GM19351 (cell line): ENCODE measurements around the gene ICAM5.

Source experiments
- ATAC-seq: cut with Tn5 transposase; IDR thresholded peaks from one replicate; pipeline ENCODE4 v1.9.1; 2021; ENCODE audit warnings: mild to moderate bottlenecking, moderate library complexity; ENCODE audit not compliant: unreplicated experiment

Gene ICAM5

DNA sequence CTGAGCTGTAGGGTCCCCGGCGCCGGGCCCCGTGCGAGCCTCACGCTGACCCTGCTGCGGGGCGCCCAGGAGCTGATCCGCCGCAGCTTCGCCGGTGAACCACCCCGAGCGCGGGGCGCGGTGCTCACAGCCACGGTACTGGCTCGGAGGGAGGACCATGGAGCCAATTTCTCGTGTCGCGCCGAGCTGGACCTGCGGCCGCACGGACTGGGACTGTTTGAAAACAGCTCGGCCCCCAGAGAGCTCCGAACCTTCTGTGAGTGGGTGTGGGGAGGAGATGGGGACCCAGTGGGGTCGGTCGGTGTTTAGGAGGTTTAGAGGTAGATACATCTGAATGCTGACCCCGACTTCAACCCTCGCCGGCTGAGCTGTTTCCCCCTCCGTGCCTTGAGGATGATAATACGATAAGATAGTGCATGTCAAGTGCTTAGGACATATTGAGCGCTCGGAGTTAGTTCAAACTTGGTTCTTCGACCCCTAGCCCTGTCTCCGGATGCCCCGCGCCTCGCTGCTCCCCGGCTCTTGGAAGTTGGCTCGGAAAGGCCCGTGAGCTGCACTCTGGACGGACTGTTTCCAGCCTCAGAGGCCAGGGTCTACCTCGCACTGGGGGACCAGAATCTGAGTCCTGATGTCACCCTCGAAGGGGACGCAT lies 1.9 kb downstream of the ICAM5 start:
- no peak for ATAC-seq

DNA sequence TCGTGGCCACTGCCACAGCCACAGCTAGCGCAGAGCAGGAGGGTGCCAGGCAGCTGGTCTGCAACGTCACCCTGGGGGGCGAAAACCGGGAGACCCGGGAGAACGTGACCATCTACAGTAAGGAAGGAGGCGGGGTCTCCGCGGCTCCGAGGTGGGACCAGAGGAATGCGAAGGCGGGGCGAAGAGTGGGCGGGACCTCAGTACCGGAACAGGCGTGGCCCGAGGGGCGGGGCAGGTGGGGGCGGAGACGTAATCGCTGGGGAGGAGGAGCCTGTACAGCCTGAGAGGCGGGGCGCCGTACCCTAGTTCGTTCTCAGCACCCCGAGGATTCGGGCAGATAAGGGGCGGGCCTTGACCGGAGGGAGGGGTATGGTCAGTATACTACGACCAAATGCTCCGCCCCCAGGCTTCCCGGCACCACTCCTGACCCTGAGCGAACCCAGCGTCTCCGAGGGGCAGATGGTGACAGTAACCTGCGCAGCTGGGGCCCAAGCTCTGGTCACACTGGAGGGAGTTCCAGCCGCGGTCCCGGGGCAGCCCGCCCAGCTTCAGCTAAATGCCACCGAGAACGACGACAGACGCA lies 2.5 kb downstream of the ICAM5 start:
- peak; percentile 60 for ATAC-seq

DNA sequence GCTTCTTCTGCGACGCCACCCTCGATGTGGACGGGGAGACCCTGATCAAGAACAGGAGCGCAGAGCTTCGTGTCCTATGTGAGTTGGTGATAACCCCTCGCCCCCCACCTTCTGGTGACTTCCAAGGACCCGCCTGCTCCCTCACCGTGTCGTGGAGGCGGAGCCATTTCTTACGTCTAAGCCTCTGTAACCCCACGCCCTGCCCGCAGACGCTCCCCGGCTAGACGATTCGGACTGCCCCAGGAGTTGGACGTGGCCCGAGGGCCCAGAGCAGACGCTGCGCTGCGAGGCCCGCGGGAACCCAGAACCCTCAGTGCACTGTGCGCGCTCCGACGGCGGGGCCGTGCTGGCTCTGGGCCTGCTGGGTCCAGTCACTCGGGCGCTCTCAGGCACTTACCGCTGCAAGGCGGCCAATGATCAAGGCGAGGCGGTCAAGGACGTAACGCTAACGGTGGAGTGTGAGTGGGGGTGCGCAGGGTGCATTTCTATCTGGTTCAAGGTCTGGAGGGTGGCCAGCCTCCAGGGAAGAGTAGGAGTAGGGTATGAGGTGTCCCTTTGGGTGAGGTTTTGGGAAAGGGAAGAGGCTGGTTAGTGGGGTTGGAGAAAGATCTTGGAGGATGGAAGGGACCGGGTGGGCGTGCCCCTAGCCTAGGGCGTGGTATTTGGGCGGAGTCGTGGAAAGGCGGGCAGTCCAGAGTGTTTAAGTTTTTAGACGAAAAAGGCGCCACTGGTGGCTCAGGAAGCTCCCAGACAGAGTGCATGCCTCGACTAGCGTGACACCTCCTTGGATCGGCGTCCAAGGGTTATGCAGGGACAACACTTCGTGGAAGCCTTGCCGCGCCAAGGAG lies 3.3 kb downstream of the ICAM5 start:
- ATAC-seq, result no peak

DNA sequence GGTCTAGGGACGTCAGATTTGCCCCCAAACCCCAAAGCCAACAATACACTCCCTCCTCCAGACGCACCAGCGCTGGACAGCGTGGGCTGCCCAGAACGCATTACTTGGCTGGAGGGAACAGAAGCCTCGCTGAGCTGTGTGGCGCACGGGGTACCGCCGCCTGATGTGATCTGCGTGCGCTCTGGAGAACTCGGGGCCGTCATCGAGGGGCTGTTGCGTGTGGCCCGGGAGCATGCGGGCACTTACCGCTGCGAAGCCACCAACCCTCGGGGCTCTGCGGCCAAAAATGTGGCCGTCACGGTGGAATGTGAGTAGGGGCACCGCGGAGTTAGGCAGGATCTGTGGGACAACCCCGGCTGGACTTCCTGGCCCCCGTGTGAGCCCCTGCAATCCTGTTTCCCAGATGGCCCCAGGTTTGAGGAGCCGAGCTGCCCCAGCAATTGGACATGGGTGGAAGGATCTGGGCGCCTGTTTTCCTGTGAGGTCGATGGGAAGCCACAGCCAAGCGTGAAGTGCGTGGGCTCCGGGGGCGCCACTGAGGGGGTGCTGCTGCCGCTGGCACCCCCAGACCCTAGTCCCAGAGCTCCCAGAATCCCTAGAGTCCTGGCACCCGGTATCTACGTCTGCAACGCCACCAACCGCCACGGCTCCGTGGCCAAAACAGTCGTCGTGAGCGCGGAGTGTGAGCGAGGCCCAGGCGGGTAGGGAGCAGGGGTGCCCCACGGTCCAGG lies 4.0 kb downstream of the ICAM5 start:
- ATAC-seq, result no peak

DNA sequence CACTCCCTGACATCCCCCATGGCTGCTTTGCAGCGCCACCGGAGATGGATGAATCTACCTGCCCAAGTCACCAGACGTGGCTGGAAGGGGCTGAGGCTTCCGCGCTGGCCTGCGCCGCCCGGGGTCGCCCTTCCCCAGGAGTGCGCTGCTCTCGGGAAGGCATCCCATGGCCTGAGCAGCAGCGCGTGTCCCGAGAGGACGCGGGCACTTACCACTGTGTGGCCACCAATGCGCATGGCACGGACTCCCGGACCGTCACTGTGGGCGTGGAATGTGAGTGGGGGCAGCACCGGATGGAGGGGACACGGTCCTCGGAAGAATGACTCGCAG lies 4.6 kb downstream of the ICAM5 start:
- ATAC-seq, result no peak

DNA sequence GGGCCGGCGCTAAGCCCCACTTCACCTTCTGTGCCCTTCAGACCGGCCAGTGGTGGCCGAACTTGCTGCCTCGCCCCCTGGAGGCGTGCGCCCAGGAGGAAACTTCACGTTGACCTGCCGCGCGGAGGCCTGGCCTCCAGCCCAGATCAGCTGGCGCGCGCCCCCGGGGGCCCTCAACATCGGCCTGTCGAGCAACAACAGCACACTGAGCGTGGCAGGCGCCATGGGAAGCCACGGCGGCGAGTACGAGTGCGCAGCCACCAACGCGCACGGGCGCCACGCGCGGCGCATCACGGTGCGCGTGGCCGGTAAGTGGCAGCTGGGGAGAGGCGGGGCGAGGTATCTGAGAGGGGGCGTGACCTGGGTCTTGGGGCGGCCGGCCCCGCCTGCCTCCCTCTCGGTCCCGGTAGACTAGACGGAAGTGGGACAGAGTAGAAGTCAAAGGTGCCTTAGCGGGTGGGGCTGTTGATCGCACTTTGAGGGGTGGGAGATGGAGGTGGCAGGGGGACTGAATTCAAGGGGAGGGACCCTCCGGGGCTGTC lies 5.6 kb downstream of the ICAM5 start:
- ATAC-seq, result no peak

DNA sequence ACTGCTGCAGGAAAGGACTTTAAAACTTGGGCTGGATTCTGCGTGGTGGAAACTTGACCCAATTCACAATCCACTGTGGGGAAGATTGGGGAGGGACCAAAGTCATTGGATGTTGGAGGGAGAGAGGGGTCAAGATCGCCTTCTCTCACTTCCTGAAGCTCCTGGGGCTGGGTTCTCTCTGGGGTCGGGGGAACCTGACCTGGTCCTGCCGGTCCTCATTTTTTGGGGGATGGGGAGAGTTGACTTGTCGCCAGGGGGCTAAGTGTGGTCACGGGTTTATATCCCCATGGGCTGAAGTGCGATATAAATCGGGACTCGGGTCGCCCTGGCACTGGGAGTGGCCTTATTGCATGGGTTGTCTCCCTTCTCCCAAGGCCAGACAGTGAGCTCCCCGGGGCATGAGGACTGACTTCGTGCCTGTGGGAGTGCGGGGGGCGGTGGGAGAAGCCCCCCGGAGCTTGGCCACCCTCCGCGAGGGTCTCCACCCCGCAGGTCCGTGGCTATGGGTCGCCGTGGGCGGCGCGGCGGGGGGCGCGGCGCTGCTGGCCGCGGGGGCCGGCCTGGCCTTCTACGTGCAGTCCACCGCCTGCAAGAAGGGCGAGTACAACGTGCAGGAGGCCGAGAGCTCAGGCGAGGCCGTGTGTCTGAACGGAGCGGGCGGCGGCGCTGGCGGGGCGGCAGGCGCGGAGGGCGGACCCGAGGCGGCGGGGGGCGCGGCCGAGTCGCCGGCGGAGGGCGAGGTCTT lies 6.3 kb downstream of the ICAM5 start:
- ATAC-seq, result no peak

DNA sequence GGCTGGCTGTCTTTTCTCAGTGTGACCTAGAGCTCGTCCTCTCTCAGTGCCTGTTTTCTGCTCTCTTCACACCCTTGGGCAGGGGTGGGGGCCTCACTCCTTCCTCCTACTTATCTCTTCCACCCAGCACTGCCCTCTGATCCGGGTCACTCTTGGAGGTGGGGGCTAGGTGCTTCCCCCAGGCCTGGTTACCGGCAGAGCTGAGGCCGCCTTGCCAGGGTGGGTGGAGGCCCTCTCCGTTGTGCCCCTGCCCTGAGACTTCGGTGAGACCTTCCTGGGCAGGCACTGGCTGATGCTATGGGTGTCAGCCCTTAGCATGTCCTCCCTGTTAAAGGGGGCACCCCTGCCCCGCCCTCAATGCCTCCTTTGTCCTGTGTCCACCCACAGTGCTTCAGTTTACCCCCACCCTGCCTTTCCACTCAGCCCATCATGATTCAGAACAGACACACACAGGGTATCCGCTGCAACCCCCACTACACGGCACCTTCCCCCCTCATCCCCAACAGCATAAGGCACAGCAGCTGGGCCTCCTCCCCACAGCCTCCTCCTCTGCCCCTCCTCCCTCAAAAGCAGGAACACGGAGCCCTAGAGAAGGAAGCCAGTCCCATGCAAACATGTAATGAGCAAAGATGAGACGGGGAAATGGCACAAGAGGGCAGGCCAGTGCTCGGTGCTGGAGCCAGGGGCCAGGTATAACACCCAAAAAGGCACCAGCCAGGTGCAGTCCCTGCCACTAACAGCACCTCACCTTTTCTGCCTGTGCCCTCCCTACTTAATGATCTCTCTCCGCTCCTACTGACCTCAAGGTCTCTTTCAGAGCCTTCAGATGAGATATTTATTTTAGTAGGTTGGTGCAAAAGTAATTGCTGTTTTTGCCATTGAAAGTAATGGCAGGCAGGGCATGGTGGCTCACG lies 10.1 kb downstream of the ICAM5 start:
- no peak for ATAC-seq

DNA sequence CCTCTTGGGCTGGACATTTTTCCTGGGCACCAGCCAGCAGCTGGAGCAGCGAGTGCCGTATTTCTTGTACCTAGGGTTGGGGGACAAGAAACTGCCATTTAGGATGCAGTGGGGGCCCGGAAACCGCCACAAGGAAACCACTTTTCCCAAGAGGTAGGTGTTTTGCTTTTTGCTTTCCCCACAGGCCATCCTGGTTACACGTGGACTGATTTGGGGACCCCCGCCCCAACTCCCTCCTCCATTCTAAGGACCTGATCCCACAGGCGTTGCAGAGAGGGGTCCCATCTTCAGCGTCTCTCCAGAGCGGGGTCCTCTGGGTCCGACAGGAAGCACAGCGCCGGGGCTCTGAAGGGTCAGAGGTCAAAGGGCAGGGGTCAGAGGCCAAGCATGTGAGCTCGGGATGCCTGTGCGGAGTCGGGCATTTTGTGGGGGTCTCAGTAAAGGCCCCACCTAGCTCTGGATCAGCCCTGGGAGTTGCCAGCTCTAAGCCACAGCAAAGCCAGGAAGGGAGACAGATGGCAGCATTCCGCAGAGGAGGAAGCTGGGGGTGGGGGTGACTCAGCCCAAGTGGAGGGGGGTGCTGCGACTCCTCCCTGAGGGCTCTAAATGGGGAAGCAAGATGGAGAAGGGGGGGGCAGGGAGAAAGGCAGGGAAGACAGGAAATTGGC lies 15.5 kb downstream of the ICAM5 start:
- ATAC-seq, result no peak

DNA sequence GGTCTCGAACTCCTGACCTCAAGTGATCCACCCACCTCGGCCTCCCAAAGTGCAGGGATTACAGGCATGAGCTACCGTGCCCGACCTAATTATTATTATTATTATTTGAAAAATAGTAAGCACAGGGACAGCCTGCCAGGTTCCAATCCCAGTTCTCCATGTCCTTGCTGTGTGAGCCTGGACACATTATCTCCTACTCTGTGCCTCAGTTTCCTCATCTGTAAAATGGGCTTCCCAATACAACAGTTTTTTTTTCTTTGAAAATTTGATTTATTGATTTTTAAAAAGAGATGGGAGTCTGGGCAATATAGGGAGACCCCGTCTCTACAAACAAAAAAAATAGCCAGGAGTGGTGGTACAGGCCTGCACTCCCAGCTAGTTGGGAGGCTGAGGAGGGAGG lies 16.6 kb downstream of the ICAM5 start:
- no peak for ATAC-seq

DNA sequence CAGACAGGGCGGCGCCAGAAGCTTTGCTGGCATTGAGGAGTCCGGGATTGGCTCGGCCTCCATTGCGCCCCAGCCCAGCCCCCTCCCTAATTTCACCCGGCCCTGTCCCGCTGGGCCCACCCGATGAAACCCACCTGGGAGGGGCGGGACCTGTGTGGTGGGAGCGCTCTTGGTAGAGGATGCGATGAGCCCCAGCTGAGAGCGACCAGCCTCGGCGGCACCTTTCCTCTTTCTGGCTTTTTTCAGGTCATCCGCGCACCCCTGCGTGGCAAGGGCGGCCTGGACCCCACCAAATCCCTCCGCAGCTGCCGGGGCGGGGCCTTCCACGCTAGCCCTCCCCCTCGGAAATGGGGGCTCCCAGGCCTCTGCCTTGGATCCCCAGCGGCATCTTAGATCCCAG lies 19.7 kb downstream of the ICAM5 start, which contains the start of gene ZGLP1:
ZGLP1 (minus strand) TSS at position 393 of the 400 bp plus-strand sequence.
- no peak for ATAC-seq

DNA sequence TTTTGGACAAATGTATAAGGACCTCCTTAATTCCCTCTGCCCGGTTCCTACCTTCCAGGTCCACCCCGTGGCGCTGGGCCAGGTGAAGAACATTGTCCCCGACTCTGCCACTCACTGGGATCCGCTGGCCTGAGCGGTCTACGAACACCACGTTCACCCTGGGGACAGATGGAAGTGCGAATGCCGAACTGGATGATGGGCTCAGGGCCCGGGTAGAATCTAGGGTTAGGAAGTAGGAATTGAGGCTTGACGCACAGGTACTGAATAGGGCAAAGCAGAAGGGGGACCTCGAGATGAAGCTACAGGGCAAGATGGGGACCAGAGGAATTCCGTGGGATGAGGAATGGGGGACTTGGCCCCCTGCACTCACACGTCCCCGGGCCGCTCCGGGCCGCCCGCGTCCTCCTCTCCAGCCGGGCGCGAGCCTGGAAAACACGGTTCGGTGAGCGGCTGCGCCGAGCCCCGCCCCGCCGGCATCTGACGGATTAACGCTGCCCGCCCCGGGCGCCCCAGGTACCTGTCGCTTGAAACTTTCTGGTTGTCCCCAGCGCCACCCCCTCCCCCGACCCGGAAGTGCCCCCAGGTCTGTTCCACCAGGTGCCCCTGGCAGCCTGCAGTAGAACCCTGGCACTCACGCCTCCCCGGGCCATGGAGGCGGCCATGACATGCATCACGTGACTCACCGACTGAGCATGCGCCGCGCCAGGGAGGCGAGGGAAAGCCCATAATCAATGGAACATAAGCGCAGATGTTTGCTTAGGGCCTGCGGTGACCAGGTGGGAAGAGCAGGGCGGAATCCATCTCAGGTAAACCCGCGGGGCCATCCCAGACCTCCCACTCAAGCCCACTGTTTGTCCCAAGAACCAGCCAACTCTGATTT lies 25.8 kb downstream of the ICAM5 start, which contains the start of gene FDX2:
FDX2 (minus strand) TSS at position 681 of the 880 bp plus-strand sequence; CDS start at position 662, 19 bp downstream.
- peak; percentile 44 for ATAC-seq

DNA sequence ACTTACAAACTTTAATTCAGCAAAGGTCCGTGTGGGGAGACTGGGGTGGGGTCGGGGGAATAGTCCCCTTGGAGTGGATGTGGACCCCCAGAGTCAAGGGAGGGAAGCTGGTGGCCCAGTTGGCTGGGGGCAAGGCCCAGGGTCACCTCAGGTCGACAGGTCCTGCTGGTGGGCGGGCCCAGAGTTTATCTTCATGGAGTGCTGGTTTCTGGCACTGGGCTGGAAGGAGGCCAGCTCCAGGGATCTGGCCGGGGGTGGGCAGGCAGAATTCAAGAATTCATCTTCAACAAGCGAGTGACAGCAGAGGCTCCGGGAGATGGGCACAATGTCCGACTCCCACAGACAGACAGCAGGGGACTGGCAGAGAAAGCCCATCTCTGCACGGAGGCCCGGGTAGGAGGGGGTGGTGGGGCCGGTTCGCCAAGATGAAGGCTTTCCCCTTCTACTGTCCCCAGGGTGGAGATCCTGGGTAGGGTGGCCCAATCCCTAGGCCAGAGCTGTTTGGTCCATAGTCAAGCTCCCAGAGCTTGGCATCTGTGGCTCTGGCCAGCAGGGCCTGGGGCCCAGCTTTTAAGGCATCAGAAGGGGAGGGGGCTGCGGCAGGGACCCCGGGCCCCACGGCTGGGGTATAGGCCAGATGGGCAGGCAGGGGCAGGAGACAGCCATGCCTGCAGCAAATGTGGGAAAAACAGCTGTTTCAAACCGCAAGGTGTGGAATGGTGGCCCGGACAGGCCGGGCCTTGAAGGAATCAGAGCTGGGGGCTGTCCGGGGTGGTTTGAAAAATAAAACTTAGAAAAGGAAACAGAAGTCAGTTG lies 26.7 kb downstream of the ICAM5 start:
- ATAC-seq, result no peak

DNA sequence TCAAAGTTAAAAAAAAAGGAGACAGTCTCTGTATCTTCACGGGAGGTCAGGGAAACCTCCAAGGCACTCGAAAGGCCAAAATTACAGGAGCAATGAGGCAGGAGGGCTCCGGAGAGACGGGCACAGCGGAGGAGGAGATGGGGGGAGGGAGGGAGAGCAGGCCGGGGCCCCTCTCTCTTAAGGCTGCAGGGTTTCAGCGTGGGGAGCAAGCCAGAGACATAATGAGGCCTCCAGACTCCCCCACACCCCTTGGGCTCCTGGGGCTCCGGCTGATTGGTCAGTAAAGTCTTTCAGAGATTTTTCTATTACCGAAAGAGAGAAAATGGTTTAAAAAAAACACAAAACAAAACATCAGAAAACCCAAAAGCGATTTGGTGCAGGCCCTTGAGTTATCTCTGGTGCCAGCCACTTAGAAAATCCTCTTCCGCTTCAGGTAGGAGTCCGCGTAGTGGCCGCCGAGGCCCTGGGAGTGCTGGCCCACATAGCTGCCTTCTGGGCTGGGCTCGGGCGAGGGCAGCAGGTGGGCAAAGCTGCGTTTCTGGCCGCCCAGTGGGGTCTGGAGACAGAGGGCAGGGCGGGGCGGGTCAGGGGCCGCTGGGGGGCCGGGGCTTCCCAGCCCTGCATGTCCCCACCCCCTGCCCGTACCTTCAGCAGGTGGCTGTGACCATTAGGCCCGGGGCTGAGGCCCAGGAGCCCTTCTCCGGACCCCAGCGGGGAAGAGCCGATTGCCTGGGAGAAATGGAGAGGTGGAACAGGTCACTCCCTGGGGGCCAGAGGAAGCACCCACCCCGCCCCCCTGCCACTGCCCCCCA lies 27.5 kb downstream of the ICAM5 start:
- no peak for ATAC-seq

DNA sequence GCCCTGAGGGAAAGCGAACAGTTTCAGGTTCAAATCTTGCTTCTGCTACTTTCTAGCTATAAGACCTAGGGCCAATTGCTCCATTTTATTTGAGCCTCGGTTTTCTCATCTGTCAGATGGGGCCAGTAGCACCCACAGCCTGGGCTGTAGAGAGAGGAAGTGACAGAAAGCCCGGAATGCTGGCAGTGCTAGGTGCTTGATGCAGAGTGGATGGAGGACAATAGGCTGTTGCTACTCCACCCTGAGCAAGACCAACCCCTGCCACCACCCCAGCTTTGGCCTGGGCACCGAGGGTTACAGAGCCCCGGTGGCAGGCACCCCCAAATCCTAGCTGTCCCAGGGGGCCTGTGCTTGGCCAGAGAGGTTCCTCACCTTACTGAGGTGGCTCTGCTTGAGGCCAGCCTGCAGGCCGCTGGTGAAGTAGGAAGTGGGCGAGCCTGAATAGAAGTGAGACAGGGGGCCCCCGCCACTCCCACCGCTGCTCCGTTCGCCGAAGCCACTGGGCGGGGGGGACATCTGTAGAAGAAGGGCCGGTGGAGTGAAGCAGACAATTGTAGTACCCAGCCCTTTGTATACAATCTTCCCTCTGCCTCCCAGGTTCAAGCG lies 28.2 kb downstream of the ICAM5 start:
- ATAC-seq, result no peak
